Right lung (tissue), 5 donors: ENCODE data around the gene ZBTB9. TPM values are rescaled to one million over a fixed set of nuclear protein-coding genes. Genes with fewer than 3 reads are reported as not detected.

Source experiments
- DNase-seq, 2 donors: peaks; one replicate each; pipeline ENCODE4 v3.0.0-alpha.2; 2013
- polyA plus RNA-seq, 5 donors: library from polyadenylated mRNA; unstranded; fragments of 120-200 nt; gene quantifications; one replicate each; pipeline versions ENCODE4 v1.2.1 to v1.2.3, GENCODE V29; 2013; ENCODE audit warnings: inconsistent platforms in 1 of 5, low replicate concordance in 1 of 5; ENCODE audit not compliant: insufficient read length in 5 of 5, insufficient read depth in 1 of 5

The ZBTB9 gene
- polyA plus RNA-seq, 5 donors: 10.1 to 13.2 (median 10.6) TPM

- DNase-seq: no peak
These were observed 22.4 kb upstream of the ZBTB9 start for GRCh38 chr6:33431880-33432541.

- no peak for DNase-seq
These were observed 21.8 kb upstream of the ZBTB9 start for GRCh38 chr6:33432546-33432945.

- no peak for DNase-seq
These were observed 21.3 kb upstream of the ZBTB9 start for GRCh38 chr6:33433001-33433543.

GRCh38 chr6:33433544-33434191, 20.7 kb upstream of the ZBTB9 start:
- DNase-seq: no peak

- DNase-seq: no peak
These were observed 19.4 kb upstream of the ZBTB9 start for GRCh38 chr6:33434961-33435360.

- no peak for DNase-seq
These were observed 16.7 kb upstream of the ZBTB9 start for GRCh38 chr6:33437666-33438065.

GRCh38 chr6:33438978-33439594, 15.3 kb upstream of the ZBTB9 start:
- DNase-seq: no peak

GRCh38 chr6:33439956-33440648, 14.3 kb upstream of the ZBTB9 start:
- no peak for DNase-seq

- DNase-seq: no peak
These were observed 13.6 kb upstream of the ZBTB9 start for GRCh38 chr6:33440649-33441309.

- no peak for DNase-seq
These were observed 12.9 kb upstream of the ZBTB9 start for GRCh38 chr6:33441457-33441856.

- DNase-seq: no peak
These were observed 12.1 kb upstream of the ZBTB9 start for GRCh38 chr6:33442283-33442682.

- no peak for DNase-seq
These were observed 11.4 kb upstream of the ZBTB9 start for GRCh38 chr6:33443025-33443424.

GRCh38 chr6:33443619-33444504, 10.5 kb upstream of the ZBTB9 start:
- DNase-seq: no peak

- no peak for DNase-seq
These were observed 9.2 kb upstream of the ZBTB9 start for GRCh38 chr6:33445119-33445603.

GRCh38 chr6:33446356-33446755, 8.0 kb upstream of the ZBTB9 start:
- no peak for DNase-seq

- no peak for DNase-seq
These were observed 3.9 kb upstream of the ZBTB9 start for GRCh38 chr6:33450434-33450833.

GRCh38 chr6:33451606-33452005, 2.8 kb upstream of the ZBTB9 start:
- no peak for DNase-seq

- DNase-seq: no peak
These were observed 1.9 kb upstream of the ZBTB9 start for GRCh38 chr6:33452496-33452895.

GRCh38 chr6:33453393-33454008, 875 bp upstream of the ZBTB9 start:
- no peak for DNase-seq

- DNase-seq: no peak
These were observed 675 bp downstream of the ZBTB9 start for GRCh38 chr6:33455051-33455450.
